K562 (cell line): ENCODE measurements around the gene ETS2. TPM values are rescaled to one million over a fixed set of nuclear protein-coding genes. Genes with fewer than 3 reads are reported as not detected.
A peak's percentile ranks its signal among the peaks of the same experiment; 100 is the strongest.

Source experiments
- ARID2 ChIP-seq: fragments of 450-650 bp; IDR thresholded peaks from 2 replicates; pipeline ENCODE4 v1.6.1; 2017; ENCODE audit warnings: antibody characterized with exemption, mild to moderate bottlenecking
- E2F3 ChIP-seq: fragments of 250-450 bp; sonication (Bioruptor Pico); IDR thresholded peaks from 2 replicates; pipeline ENCODE4 v1.4.0; 2020; ENCODE audit warnings: mild to moderate bottlenecking
- ELF4 ChIP-seq: fragments of 450-650 bp; formaldehyde crosslinking; IDR thresholded peaks from 2 replicates; pipeline ENCODE4 v1.4.0; 2022; ENCODE audit warnings: missing genetic modification characterization
- ETV5 ChIP-seq: sonication (generic); formaldehyde crosslinking; IDR thresholded peaks from 2 replicates; pipeline ENCODE4 v1.4.0; 2020; ENCODE audit warnings: low read depth, mild to moderate bottlenecking, missing genetic modification reagents
- GABPA ChIP-seq: fragments of 200-800 bp; sonication (Bioruptor generic); conservative IDR thresholded peaks from 2 replicates; pipeline ENCODE4 v1.6.1; 2016; ENCODE audit warnings: low read depth, missing genetic modification characterization, missing compliant biosample characterization
- L3MBTL2 ChIP-seq: fragments of 450-650 bp; IDR thresholded peaks from 2 replicates; pipeline ENCODE4 v1.6.1; 2016; ENCODE audit warnings: mild to moderate bottlenecking, moderate library complexity
- LCOR ChIP-seq: sonication (generic); formaldehyde crosslinking; IDR thresholded peaks from 2 replicates; pipeline ENCODE4 v1.8.0; 2022; ENCODE audit warnings: mild to moderate bottlenecking, missing genetic modification reagents
- RAD21 ChIP-seq, 2 experiments: fragments of 250-450 bp in 1 of 2; fragments of 450-650 bp in 1 of 2; sonication (Bioruptor Pico) in 1 of 2; formaldehyde crosslinking in 1 of 2; IDR thresholded peaks in 1 of 2; conservative IDR thresholded peaks in 1 of 2; 2 replicates each; pipeline versions ENCODE4 v1.4.0 to v1.8.0; 2020 to 2022; ENCODE audit warnings: mild to moderate bottlenecking in 2 of 2, moderate library complexity in 1 of 2
- SLC30A9 ChIP-seq: fragments of 250-450 bp; sonication (Bioruptor Pico); IDR thresholded peaks from 2 replicates; pipeline ENCODE4 v1.8.0; 2022; ENCODE audit warnings: mild to moderate bottlenecking, moderate library complexity
- SNAPC5 ChIP-seq: fragments of 250-450 bp; sonication (Bioruptor Pico); IDR thresholded peaks from 2 replicates; pipeline ENCODE4 v1.8.0; 2021; ENCODE audit warnings: moderate library complexity, mild to moderate bottlenecking, inconsistent platforms
- SRSF1 ChIP-seq: fragments of 200-400 bp; formaldehyde crosslinking; IDR thresholded peaks from 2 replicates; pipeline ENCODE4 v1.6.1; 2017; ENCODE audit warnings: mild to moderate bottlenecking, low read depth, low read length, moderate library complexity
- ZBTB2 ChIP-seq: fragments of 450-650 bp; IDR thresholded peaks from 2 replicates; pipeline ENCODE4 v1.6.1; 2016; ENCODE audit warnings: antibody characterized with exemption
- ZBTB49 ChIP-seq: sonication (generic); formaldehyde crosslinking; IDR thresholded peaks from 2 replicates; pipeline ENCODE4 v1.8.0; 2022; ENCODE audit warnings: missing genetic modification reagents, mild to moderate bottlenecking, borderline replicate concordance
- ZNF165 ChIP-seq: fragments of 250-450 bp; sonication (Bioruptor Pico); IDR thresholded peaks from 2 replicates; pipeline ENCODE4 v1.4.0; 2020; ENCODE audit warnings: borderline replicate concordance
- ZNF785 ChIP-seq: fragments of 250-450 bp; sonication (Bioruptor Pico); IDR thresholded peaks from 2 replicates; pipeline ENCODE4 v1.4.0; 2020; ENCODE audit warnings: mild to moderate bottlenecking
- polyA plus RNA-seq, 8 experiments: library from polyadenylated mRNA; depleted of rRNA in 4 of 8; stranded (reverse) in 5 of 8; unstranded in 3 of 8; fragments of >200 nt; fragmentation: Nextera tagmentation in 2 of 8; fragmentation: Illumina TruSeq in 1 of 8; extraction: Ambion mirVana in 2 of 8; extraction: Trizol in 1 of 8; gene quantifications; 2 replicates each; pipeline versions ENCODE4 v1.2.1 to v1.2.3, GENCODE V29; 2011 to 2014; ENCODE audit warnings: inconsistent platforms in 1 of 8, missing spikeins in 1 of 8
- total RNA-seq, 7 experiments: library from RNA; depleted of rRNA in 6 of 7; stranded (reverse); fragments of >200 nt in 6 of 7; fragmentation: Illumina TruSeq in 2 of 7; extraction: Trizol in 2 of 7; gene quantifications; 2 replicates each; pipeline versions ENCODE4 v1.2.1 to v1.2.3, GENCODE V29; 2011 to 2021; ENCODE audit warnings: low replicate concordance in 1 of 7
- TF ChIP-seq, protein P1 (sequence below): fragments of 450-650 bp; IDR thresholded peaks from 2 replicates; pipeline ENCODE4 v1.6.1; 2017; ENCODE audit warnings: antibody characterized with exemption, mild to moderate bottlenecking
- TF ChIP-seq, protein P2 (sequence below): conservative IDR thresholded peaks from 2 replicates; pipeline ENCODE4 v1.6.1; 2011; ENCODE audit warnings: low read depth, mild to moderate bottlenecking, low read length; ENCODE audit not compliant: control insufficient read depth

Gene ETS2
- total and polyA plus RNA-seq, 9 of the 15 experiments (the other 6 are each of a cell fraction or from before 2014, with no cell fraction given), result 1.7 to 24.4 (median 12.2) TPM

DNA sequence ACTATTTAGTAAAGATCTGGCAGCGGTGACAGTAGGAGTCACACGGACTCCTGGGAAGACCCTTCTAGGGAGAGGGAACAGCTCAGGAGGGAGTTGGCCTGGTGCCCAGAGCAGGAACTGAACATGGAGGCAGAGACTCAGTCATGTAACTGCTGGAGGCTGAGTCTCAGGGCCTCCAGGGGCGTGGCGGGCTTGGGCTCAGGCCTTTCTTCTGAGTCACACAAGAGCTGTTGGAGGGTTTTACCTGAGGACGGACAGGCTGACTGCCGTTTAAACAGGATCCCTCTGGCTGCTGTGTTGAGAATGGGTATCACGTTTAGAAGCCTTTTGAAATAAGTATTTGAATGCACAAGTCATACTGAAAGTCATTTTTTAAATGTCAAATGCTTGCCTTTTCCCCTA lies 7.2 kb upstream of the ETS2 start (continued):
- no peak for TF ChIP-seq ZNF165 (CRISPR knock-in tag)
- TF ChIP-seq SNAPC5 (CRISPR knock-in tag), result no peak
- TF ChIP-seq GABPA (tag), result no peak
- TF ChIP-seq SLC30A9 (CRISPR knock-in tag), result no peak
- no peak for TF ChIP-seq LCOR (CRISPR knock-in tag)
- TF ChIP-seq, protein P1, sequence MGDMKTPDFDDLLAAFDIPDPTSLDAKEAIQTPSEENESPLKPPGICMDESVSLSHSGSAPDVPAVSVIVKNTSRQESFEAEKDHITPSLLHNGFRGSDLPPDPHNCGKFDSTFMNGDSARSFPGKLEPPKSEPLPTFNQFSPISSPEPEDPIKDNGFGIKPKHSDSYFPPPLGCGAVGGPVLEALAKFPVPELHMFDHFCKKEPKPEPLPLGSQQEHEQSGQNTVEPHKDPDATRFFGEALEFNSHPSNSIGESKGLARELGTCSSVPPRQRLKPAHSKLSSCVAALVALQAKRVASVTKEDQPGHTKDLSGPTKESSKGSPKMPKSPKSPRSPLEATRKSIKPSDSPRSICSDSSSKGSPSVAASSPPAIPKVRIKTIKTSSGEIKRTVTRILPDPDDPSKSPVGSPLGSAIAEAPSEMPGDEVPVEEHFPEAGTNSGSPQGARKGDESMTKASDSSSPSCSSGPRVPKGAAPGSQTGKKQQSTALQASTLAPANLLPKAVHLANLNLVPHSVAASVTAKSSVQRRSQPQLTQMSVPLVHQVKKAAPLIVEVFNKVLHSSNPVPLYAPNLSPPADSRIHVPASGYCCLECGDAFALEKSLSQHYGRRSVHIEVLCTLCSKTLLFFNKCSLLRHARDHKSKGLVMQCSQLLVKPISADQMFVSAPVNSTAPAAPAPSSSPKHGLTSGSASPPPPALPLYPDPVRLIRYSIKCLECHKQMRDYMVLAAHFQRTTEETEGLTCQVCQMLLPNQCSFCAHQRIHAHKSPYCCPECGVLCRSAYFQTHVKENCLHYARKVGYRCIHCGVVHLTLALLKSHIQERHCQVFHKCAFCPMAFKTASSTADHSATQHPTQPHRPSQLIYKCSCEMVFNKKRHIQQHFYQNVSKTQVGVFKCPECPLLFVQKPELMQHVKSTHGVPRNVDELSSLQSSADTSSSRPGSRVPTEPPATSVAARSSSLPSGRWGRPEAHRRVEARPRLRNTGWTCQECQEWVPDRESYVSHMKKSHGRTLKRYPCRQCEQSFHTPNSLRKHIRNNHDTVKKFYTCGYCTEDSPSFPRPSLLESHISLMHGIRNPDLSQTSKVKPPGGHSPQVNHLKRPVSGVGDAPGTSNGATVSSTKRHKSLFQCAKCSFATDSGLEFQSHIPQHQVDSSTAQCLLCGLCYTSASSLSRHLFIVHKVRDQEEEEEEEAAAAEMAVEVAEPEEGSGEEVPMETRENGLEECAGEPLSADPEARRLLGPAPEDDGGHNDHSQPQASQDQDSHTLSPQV, result peak; percentile 65
- no peak for TF ChIP-seq ETV5
- TF ChIP-seq ZBTB49, result no peak
- TF ChIP-seq ARID2, result no peak
- peak in 1 of 2 experiments; percentile 23; a peak in 1 of 4 replicates for TF ChIP-seq RAD21 (CRISPR knock-in tag; conservative IDR thresholded peaks at IDR 0.05 in 1 of 2, IDR thresholded peaks at IDR 0.05 in 1 of 2)
- TF ChIP-seq E2F3 (CRISPR knock-in tag), result no peak
- TF ChIP-seq ZNF785, result no peak
- no peak for TF ChIP-seq ELF4
- no peak for TF ChIP-seq SRSF1
- TF ChIP-seq, protein P2, sequence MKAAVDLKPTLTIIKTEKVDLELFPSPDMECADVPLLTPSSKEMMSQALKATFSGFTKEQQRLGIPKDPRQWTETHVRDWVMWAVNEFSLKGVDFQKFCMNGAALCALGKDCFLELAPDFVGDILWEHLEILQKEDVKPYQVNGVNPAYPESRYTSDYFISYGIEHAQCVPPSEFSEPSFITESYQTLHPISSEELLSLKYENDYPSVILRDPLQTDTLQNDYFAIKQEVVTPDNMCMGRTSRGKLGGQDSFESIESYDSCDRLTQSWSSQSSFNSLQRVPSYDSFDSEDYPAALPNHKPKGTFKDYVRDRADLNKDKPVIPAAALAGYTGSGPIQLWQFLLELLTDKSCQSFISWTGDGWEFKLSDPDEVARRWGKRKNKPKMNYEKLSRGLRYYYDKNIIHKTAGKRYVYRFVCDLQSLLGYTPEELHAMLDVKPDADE, result no peak
- TF ChIP-seq ZBTB2, result 0 out of 2 replicates have a peak, but pooled peaks have one; percentile 24
- TF ChIP-seq L3MBTL2, result peak; percentile 24; the same call in 1 of the 2 replicates
